SK-N-SH (cell line): ENCODE measurements around the gene SYNE2.

Experiments used
- CHD2 ChIP-seq: fragments of 150-350 bp; IDR thresholded peaks from 2 replicates; pipeline ENCODE4 v1.6.1; 2018; ENCODE audit warnings: low read length; ENCODE audit not compliant: partially characterized antibody
- CTCF ChIP-seq: fragments of 200-600 bp; sonication (generic); IDR thresholded peaks from 2 replicates; pipeline ENCODE4 v1.6.1; 2017; ENCODE audit warnings: antibody characterized with exemption, mild to moderate bottlenecking, moderate library complexity
- FOXM1 ChIP-seq: IDR thresholded peaks from 2 replicates; pipeline ENCODE4 v1.4.0; 2012; ENCODE audit warnings: low read depth, mild to moderate bottlenecking
- JUND ChIP-seq: IDR thresholded peaks from 2 replicates; pipeline ENCODE4 v1.4.0; 2012
- POLR2AphosphoS5 ChIP-seq: IDR thresholded peaks from 2 replicates; pipeline ENCODE4 v1.6.1; 2012; ENCODE audit warnings: low read depth, low read length
- REST ChIP-seq: IDR thresholded peaks from 2 replicates; pipeline ENCODE4 v1.6.1; 2012; ENCODE audit warnings: mild to moderate bottlenecking, low read depth, low read length, moderate library complexity

- TF ChIP-seq CTCF, result no peak
- no peak for TF ChIP-seq REST
- TF ChIP-seq FOXM1, result no peak
- no peak for TF ChIP-seq CHD2
- TF ChIP-seq JUND, result no peak
- TF ChIP-seq POLR2AphosphoS5, result no peak
These were observed 317.4 kb downstream of the SYNE2 start for GRCh38 chr14:64170181-64170580.
